ENCODE results near the gene ALPK3.

Gene ALPK3

DNA sequence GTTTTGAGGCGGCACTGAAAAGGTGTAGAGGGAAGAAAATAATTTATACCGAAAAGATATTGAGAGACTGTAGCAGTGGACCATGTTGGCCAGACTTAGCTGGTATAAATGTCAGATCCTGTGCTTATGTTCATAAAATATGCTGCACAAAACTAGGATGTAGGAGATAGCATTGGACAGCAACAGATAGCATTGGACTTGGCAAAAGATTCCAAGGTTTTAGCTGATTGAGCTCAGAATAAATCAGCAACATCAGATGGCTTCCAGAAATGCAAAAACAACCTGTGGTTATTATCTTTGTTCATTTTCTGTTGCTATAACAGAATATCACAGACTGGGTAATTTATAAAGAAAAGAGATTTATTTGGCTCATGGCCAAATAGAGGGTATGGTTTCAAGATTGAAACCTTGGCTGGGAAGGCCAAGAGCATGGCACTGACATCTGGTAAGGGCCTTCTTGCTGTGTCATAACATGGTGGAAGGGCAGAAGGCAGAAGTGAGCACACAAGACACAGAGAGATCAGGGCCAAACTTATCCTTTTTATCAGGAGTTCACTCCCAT lies 102.0 kb downstream of the ALPK3 start:
- Histone ChIP-seq H3K9me3 (ENCODE audit: control insufficient read depth, low read length) (no peaks in the 10 kb centered on the region), H3K36me3 (ENCODE audit: control insufficient read depth, insufficient read depth, low read length) (no peaks in the 10 kb centered on the region), H3K4me1 (ENCODE audit: control insufficient read depth, insufficient read depth, low read length, poor library complexity, severe bottlenecking) (peaks cover 10% of the 10 kb centered on the region), H3K4me3 (ENCODE audit: extremely low read depth, insufficient read depth, low read length, poor library complexity, severe bottlenecking) (no peak overlapping the region), H3K27ac (ENCODE audit: low read depth, low read length, severe bottlenecking) (no peak overlapping the region)
- 83 to 91% methylated on average over 2 of the region's 2 CpGs for WGBS, 2 experiments (ENCODE audit: insufficient coverage in 2 of 2)

- H3K36me3 ChIP-seq (ENCODE audit: control insufficient read depth, insufficient read depth, low read length): no peaks in the 10 kb centered on the region
- no peaks in the 10 kb centered on the region for H3K4me1 ChIP-seq (ENCODE audit: control insufficient read depth, insufficient read depth, low read length, poor library complexity, severe bottlenecking)
- WGBS, 2 experiments (ENCODE audit: insufficient coverage in 2 of 2): 71 to 100% methylated on average over 1 of the region's 2 CpGs
- no peaks in the 10 kb centered on the region for H3K9me3 ChIP-seq (ENCODE audit: control insufficient read depth, low read length)
- H3K4me3 ChIP-seq (ENCODE audit: extremely low read depth, insufficient read depth, low read length, poor library complexity, severe bottlenecking): no peak overlapping the region
- H3K27ac ChIP-seq (ENCODE audit: low read depth, low read length, severe bottlenecking): no peak overlapping the region
These were observed 104.0 kb downstream of the ALPK3 start for GRCh38 chr15:84921121-84921520.

GRCh38 chr15:84922530-84922929 lies 105.4 kb downstream of the ALPK3 start:
- H3K4me1 ChIP-seq (ENCODE audit: control insufficient read depth, insufficient read depth, low read length, poor library complexity, severe bottlenecking): no peaks in the 10 kb centered on the region
- H3K4me3 ChIP-seq (ENCODE audit: extremely low read depth, insufficient read depth, low read length, poor library complexity, severe bottlenecking): no peak overlapping the region
- 89 to 90% methylated on average over 9 to 13 of the region's 13 CpGs for WGBS, 2 experiments (ENCODE audit: insufficient coverage in 2 of 2)
- H3K9me3 ChIP-seq (ENCODE audit: control insufficient read depth, low read length): no peaks in the 10 kb centered on the region
- no peaks in the 10 kb centered on the region for H3K36me3 ChIP-seq (ENCODE audit: control insufficient read depth, insufficient read depth, low read length)
- H3K27ac ChIP-seq (ENCODE audit: low read depth, low read length, severe bottlenecking): no peak overlapping the region

All from mesodermal cell (in vitro differentiated cells).